GM12891 (cell line): ENCODE results near the gene PCNT.
"Not testable (repeated sequence)": the region's sequence is repeated elsewhere in the genome, so short reads cannot be mapped to it uniquely, and the experiment has no call there.

Experiments used
- DNase-seq: peaks from one replicate; pipeline ENCODE4 v3.0.0; 2011; ENCODE audit warnings: low spot score; ENCODE audit not compliant: insufficient read length
- FAIRE-seq: peaks from 2 replicates; lab custom pipeline; 2011; peaks lifted over from hg19 to GRCh38; lab: Jason Lieb, UNC
- PAX5 ChIP-seq: IDR thresholded peaks from 2 replicates; pipeline ENCODE4 v1.6.1; 2011; ENCODE audit warnings: low read length, moderate library complexity, mild to moderate bottlenecking; ENCODE audit not compliant: insufficient read depth, severe bottlenecking
- POLR2A ChIP-seq: IDR thresholded peaks from 2 replicates; pipeline ENCODE4 v1.6.1; 2011; ENCODE audit warnings: low read depth, low read length, control low read depth
- POLR2AphosphoS5 ChIP-seq: IDR thresholded peaks from 2 replicates; pipeline ENCODE4 v1.6.1; 2011; ENCODE audit warnings: low read depth, low read length, control low read depth
- POU2F2 ChIP-seq: IDR thresholded peaks from 2 replicates; pipeline ENCODE4 v1.6.1; 2011; ENCODE audit warnings: low read depth, mild to moderate bottlenecking, control low read depth, low read length, moderate library complexity
- SPI1 ChIP-seq: IDR thresholded peaks from 2 replicates; pipeline ENCODE4 v1.6.1; 2011; ENCODE audit warnings: low read depth, low read length, control low read depth
- TAF1 ChIP-seq: IDR thresholded peaks from 2 replicates; pipeline ENCODE4 v1.6.1; 2011; ENCODE audit warnings: low read depth, low read length, control low read depth

The PCNT gene

GRCh38 chr21:46428987-46429710, 105.2 kb downstream of the PCNT start:
- FAIRE-seq (no peak), DNase-seq (no peak)
- TF ChIP-seq POU2F2 (no peak), TAF1 (no peak), PAX5 (no peak), SPI1 (no peak), POLR2A (no peak), POLR2AphosphoS5 (no peak)

DNA sequence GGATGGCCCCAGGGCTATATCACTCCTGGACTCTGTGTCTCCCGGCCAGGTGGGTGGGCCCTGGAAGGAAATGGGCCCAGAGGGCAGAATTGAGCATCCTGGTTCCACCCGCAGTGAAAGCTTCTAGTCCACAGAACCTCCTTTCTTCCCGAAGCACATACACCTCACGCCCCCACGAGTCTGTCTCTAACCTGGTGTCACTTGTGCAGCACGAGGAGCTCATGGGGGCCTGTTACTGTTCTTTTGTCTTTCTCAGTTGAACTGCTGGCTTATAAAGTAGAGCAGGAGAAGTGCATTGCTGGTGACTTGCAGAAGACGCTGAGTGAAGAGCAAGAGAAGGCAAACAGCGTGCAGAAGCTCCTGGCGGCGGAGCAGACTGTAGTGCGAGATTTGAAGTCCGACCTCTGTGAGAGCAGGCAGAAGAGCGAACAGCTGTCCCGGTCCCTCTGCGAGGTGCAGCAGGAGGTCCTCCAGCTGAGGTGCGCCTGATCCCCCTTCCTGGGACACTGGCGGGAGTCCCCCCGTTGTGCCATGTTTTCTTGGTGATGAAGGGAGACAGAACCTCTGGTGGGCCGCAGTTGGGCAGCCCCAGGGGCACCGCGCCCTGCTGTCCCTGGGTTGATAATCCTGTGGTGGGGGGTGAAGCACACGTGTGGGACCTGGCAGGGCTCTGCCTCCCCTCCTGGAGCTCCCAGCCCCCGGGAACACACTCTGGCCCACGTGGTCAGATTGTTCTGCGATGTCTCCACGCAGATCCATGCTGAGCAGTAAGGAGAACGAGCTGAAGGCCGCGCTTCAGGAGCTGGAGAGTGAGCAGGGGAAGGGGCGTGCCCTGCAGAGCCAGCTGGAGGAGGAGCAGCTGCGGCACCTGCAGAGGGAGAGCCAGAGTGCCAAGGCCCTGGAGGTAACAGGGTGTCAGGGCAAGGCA, 106.1 kb downstream of the PCNT start:
- DNase-seq (no peak), FAIRE-seq (no peak)
- TF ChIP-seq POU2F2 (no peak), POLR2A (no peak), PAX5 (no peak), SPI1 (no peak), TAF1 (no peak), POLR2AphosphoS5 (no peak)

DNA sequence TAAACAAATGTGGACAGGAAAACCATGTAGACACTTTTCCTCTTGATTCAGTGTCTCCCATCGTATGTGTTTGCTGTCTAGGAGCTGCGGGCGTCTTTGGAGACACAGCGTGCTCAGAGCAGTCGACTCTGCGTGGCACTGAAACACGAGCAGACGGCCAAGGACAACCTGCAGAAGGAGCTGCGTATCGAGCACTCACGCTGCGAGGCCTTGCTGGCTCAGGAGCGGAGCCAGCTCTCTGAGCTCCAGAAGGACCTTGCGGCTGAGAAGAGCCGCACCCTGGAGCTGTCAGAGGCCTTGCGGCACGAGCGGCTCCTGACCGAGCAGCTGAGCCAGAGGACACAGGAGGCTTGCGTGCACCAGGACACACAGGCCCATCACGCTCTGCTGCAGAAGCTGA, 107.5 kb downstream of the PCNT start:
- TF ChIP-seq POU2F2 = no peak
- TF ChIP-seq PAX5 = no peak
- no peak for TF ChIP-seq SPI1
- FAIRE-seq (no peak), DNase-seq (no peak)

GRCh38 chr21:46431884-46432488, 108.0 kb downstream of the PCNT start:
- FAIRE-seq = no peak
- TF ChIP-seq SPI1 (no peak), POLR2AphosphoS5 (no peak), POLR2A (no peak), PAX5 (no peak), POU2F2 (no peak), TAF1 (no peak)
- DNase-seq = no peak

DNA sequence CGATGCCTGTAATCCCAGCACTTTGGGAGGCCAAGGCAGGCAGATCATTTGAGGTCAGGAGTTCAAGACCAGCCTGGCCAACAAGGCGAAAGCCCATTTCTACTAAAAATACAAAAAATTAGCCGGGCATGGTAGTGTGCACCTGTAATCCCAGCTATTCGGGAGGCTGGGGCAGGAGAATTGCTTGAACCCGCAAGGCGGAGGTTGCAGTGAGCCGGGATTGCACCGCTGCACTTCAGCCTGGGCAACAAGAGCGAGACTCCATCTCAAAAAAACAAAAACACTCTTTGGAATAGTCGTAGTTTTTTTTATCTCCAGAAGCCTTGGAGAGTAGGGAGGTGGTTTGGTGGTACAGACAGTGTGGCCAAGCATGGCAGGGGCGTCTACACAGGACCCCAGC, 109.2 kb downstream of the PCNT start:
- not testable (repeated sequence) for DNase-seq, FAIRE-seq

DNA sequence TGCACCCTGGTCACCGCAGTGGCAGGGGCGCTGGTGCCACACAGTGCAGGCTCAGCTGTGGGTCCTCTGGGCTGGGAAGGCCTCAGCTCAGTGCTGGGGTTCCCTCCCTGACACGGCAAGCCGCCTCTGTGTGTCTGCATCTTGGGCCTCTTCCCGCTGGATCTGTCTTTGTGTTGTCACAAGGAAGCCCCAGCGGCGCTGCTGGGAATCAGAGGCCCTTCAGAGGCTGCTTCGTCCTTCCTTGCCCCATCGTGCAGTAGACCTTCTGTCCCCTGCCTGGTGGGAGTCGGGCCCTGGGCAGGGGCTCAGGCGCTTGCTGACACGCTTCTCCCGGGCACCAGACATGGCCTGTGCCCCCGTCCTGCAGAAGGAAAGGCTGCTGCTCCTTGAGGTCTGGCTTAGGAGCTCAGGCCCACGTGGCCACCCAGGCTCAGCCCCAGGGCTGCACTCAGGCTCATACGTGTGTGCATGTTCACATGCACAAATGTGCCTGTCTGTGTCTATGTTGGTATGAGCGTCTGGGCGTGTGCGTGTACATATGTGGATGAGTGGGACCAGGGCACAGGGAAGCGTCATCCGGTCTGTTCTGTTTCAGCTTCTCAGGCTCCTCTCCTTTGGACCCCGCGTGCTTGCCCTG, 110.5 kb downstream of the PCNT start:
- no peak for DNase-seq
- FAIRE-seq = no peak
- TF ChIP-seq SPI1 (no peak), POLR2A (no peak), POLR2AphosphoS5 (no peak), POU2F2 (no peak), PAX5 (no peak), TAF1 (no peak)

DNA sequence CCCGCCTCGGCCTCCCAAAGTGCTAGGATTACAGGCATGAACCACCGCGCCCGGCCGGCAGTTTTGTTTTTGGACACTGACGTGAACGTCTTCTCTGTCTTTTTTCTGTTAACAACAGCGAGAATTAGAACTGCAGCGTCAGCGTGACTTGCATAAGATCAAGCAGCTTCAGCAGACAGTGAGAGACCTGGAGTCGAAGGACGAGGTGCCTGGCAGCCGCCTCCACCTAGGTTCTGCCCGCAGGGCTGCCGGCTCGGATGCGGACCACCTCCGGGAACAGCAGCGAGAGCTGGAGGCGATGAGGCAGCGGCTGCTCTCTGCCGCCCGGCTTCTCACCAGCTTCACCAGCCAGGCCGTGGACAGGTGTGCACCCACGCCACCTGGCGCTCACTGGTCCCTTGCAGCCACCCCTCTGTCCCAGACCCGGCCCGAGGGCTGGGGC, 111.9 kb downstream of the PCNT start:
- TF ChIP-seq POLR2AphosphoS5 = no peak
- TF ChIP-seq SPI1 = no peak
- TF ChIP-seq PAX5 = no peak
- TF ChIP-seq TAF1 = no peak
- FAIRE-seq = no peak
- DNase-seq = no peak

DNA sequence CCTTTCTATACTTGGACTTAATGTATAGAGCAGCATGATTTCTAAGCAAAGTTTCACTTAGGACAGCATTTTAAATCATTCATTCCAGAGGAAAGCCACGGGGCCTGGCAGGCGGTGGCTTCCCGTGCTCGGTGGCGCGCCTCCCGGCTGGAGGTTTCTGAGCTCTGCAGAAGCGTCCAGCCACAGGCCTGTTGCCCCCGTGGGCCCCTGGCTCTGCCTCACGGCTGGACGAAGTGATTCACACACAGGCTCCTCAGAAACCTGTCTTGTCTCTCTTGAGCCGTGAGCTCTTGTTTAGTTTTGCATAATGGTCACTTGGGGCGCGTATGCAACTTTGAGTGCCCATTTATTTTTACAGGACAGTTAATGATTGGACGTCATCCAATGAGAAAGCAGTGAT, 112.7 kb downstream of the PCNT start:
- no peak for TF ChIP-seq POLR2A
- no peak for TF ChIP-seq POU2F2
- no peak for TF ChIP-seq POLR2AphosphoS5
- TF ChIP-seq PAX5 = no peak
- no peak for TF ChIP-seq TAF1
- no peak for TF ChIP-seq SPI1
- FAIRE-seq = no peak
- DNase-seq = no peak

DNA sequence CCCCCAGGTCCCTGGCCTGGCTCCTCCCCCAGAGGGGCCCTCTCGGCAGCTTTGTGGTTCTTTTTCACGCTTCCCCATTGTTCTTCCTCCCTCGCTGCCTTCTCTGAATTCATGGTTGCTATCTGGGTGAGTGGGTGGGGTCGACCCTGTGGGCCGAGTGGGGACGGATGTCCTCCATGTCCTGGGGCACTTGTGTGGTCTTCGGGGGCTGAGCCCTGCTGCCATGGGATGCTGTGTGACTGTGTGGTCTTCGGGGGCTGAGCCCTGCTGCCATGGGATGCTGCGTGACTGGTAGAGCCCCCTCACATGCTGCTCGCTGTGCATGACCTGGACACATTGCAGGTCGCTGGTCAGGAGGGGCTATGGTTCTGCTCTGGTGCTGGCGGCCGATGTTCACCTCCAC, 113.1 kb downstream of the PCNT start:
- TF ChIP-seq SPI1 = no peak
- no peak for TF ChIP-seq POLR2A
- FAIRE-seq (no peak), DNase-seq (no peak)

- DNase-seq (no peak), FAIRE-seq (no peak)
- no peak for TF ChIP-seq POLR2AphosphoS5
- no peak for TF ChIP-seq PAX5
These were observed 113.6 kb downstream of the PCNT start for GRCh38 chr21:46437511-46437910.

DNA sequence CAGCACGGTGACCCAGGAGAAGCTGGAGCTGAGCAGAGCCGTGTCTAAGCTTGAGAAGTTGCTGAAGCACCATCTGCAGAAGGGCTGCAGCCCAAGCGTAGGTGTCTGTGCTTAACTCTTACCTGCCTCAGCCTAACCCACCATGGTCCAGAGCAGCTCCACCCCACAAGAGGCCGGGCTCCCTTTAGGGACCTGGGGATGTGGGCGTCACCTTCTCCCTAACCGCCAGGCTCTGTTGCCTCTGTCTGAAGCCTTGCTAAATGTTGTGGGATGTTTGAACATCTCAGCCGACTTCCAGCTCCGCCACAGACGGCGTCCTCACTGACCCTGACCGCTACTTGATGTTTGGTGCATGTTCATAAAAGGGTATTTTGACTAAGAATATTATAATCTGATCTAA, 114.3 kb downstream of the PCNT start:
- no peak for FAIRE-seq
- TF ChIP-seq PAX5 = no peak
- no peak for TF ChIP-seq TAF1
- TF ChIP-seq POLR2A = no peak
- TF ChIP-seq POLR2AphosphoS5 = no peak
- TF ChIP-seq SPI1 = no peak
- DNase-seq = no peak
